NCI-H1417 treated with DMSO at 0.1 percent for 48 hours (cell line): ENCODE results near the gene CMC2.

Experiments
- DNase-seq: peaks from one replicate; lab custom pipeline; 2025; lab: John Stamatoyannopoulos, UW

Gene CMC2

GRCh38 chr16:80973991-80974390, 32.7 kb downstream of the CMC2 start:
- DNase-seq: no peak

GRCh38 chr16:80972611-80973010, 34.1 kb downstream of the CMC2 start:
- DNase-seq: no peak

GRCh38 chr16:80971819-80972218, 34.9 kb downstream of the CMC2 start:
- no peak for DNase-seq

GRCh38 chr16:80969114-80969484, 37.6 kb downstream of the CMC2 start:
- no peak for DNase-seq

DNA sequence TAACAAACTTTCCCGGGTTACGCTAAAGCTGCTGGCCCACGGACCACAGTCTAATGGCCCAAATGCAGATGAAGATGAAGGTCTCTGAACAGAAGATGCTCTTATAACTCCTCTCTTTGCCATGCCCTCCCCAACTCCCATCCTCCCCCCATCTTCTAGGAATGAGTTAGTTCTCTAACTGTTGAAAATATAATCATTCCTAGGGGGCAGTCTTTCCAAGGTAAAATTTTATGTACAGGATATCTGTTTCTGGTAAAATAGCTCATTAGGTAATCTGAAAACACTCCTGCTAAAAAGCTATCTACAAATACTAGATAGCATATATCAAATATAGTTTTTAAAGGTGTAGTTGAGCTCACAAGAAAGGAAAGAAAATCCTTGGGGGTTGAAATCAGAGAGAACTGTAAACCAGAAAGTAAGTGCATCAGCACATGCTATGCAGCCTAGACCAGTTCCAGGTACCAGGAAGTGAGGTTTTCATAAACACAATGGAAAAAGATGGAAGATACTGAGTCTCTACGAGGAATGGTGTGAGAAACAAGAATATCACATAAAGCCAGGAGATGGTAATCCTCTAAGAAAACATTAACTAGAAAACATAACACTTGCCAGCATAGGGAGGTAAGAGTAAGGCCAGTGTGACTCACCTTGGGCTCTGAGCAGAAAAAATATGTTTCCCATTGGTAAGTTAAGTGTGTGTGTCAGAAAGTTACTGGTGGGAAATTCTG, 38.1 kb downstream of the CMC2 start:
- no peak for DNase-seq

DNA sequence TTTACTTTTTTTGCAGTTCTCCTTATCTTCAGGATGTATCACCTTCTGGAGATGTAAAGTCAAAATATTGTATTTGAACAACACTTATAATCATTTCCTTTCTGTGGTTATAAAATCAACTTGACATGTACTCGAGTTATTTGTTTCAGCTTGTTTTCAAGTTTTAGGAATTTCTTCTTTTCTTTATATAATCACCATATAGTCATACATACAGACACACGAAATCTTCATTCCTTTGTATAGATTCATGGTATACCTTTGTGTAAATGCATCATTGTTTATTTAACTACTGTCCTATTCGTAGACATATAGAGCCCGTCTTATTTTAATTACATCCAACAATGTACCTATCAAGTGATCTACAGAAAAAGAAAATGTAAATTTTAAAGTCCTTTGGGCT, 40.1 kb downstream of the CMC2 start:
- no peak for DNase-seq

GRCh38 chr16:80964351-80964750, 42.3 kb downstream of the CMC2 start:
- DNase-seq: no peak

GRCh38 chr16:80962879-80963278, 43.8 kb downstream of the CMC2 start:
- DNase-seq: no peak

GRCh38 chr16:80958284-80958683, 48.4 kb downstream of the CMC2 start:
- DNase-seq: no peak

GRCh38 chr16:80954985-80955384, 51.7 kb downstream of the CMC2 start:
- no peak for DNase-seq

GRCh38 chr16:80948886-80949493, 57.7 kb downstream of the CMC2 start:
- no peak for DNase-seq

DNA sequence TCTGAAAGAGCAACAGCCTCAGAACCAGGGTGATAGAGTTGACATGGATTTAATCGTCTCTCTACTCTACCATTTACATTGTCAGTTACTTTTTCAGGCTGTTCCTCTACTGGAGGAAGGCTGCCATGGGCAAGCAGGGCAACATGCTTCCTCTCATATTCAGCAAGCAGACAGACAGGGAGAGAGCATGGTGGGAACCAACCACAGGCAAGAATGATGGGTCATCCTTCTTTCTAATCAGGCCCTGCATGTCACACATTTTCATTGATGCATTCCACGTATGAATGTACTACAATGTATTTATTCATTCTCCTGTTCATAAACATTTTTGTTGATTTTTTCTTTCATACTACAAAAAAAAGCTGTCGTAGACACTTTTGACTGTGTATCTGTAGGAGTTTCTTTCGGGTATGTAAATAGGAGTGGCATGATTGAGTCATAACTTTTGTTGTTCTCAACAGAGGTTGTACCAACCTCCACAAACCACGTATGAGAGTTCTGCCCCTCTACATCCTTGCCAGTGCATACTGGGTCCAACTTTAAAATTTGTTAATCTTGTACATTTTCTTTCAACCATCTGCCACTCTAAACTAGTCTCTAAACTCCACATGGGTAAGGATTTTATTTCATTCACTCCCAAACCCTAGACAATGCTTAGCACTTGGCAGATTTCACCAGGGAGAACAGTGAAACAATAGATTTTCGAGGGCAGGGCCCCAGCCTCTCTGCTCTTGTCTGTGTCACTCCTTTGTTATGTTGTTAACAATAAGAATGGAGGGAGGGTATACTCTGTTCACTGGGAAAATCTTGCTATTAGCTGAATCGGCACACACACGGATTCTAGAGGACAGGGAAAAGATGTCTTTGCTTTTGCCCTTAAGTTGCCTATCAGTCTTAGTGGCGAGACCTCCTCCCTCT, 58.7 kb downstream of the CMC2 start:
- DNase-seq: no peak

DNA sequence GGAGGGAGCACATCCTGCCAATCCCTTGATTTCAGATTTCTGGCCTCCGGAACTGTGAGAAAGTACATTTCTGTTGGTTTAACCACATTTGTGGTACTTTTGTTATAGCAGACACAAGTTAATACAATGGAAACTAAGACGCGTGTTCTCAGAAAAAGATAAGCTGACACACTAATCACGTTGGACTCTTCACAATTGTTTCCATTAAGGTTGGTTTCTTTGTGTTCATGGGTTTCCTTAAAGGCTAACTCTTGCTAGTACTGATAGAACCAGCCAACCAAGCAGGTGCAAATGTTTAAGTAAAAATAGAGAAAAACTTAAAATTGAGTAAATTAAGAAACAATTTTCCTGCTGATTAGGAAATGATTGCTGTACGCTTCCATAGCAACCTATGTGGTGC, 59.4 kb downstream of the CMC2 start:
- no peak for DNase-seq

GRCh38 chr16:80946481-80946880, 60.2 kb downstream of the CMC2 start:
- no peak for DNase-seq

DNA sequence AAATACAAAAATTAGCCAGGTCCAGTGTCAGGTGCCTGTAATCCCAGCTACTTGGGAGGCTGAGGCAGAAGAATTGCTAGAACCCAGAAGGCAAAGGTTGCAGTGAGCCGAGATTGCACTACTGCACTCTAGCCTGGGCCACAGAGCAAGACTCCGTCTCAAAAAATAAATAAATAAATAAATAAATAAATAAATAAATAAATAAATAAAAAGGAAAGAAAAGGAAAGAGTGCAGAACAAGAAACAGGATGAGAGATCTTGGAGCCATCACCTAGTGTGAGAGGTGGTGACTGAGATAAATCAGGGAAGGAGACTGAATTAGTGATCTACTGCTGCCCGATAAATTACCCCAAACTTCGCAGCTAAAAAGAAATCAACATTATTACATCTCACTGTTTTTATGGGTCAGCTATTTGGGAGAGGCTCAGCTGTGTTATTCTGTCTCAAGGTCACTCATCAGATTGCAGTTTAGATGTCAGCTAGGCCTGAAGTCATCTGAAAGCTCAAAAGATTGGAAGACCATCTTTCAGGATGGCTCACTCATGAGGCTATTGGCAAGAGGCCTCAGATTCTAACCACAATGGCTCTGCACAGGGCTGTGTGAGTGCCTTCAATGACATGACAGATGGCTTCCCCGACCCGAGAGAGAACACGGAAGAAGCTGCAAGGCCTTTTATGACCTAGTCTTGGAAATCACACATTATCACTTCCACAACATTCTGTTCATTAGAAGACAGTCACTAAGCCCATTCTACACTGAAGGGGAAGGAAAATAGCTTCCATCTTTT, 66.4 kb downstream of the CMC2 start:
- no peak for DNase-seq

DNA sequence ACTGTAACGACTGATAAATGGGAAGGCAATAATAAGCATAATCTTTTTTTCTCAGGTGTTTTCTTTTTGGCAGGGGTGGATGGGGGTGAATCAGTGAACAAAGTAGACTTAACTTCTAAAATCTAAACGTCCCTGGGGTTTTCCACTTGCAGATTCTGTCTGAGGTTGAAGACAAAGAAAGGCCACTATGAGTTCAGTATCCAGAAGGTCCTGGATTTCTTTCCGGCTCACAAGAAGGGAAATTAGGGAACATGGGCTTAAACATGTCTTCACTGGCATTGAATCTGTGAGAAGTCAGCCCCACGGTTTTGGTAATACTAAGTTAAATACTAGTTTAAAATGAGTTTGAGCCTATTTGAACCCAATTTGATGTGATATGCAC, 67.8 kb downstream of the CMC2 start:
- no peak for DNase-seq

GRCh38 chr16:80938004-80938878, 68.4 kb downstream of the CMC2 start:
- DNase-seq: no peak

GRCh38 chr16:80936410-80936809, 70.3 kb downstream of the CMC2 start:
- no peak for DNase-seq

DNA sequence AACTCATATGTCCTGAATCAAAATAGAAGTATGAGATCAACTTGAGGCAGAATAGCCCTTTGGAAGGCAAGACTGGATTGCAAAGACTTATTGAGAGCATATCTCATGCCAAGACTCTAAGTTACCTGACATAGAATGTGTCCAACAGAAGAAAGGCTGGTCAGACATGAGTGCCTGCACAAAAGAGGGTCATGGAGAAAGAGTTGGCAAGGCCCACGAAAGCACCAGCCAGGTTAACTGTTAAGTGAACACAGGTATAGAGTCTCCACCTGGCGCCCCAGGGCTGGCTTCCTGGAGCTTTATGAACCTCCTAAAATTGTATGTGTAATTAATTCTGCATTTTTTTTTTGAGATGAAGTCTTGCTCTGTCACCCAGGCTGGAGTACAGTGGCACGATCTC, 71.0 kb downstream of the CMC2 start:
- no peak for DNase-seq

GRCh38 chr16:80932708-80933095, 74.0 kb downstream of the CMC2 start:
- no peak for DNase-seq
